ENCODE data around the gene GABBR2.

GRCh38 chr9:98673681-98674080 lies 35.1 kb downstream of the GABBR2 start:
- TF ChIP-seq CTCF (IDR thresholded peaks at IDR 0.05) (no peak), POLR2A (IDR thresholded peaks at IDR 0.05) (no peak)

Data from adrenal gland (tissue), 5 donors.